Measurements from ENCODE around the gene CDO1. TPM values are rescaled to one million over a fixed set of nuclear protein-coding genes. Genes with fewer than 3 reads are reported as not detected.

CDO1 gene
- total RNA-seq, 2 experiments from 2014 or later, result 0.16 to 0.55 TPM

- ChIA-PET POLR2A (no interaction called here), CTCF (interaction anchor here (0.6 kb wide), 1 partner anchor 736 kb away, joined by 3 read pairs; no protein-coding TSS in a partner anchor)
- intact Hi-C loops (cut with DNase I, micrococcal nuclease), result no loop called here
- Mint-ChIP-seq H3K4me1 (no peaks in the 10 kb centered on the region), H3K9me3 (ENCODE audit: low read depth) (peaks cover 3% of the 10 kb centered on the region), H3K36me3 (ENCODE audit: low read depth) (no peaks in the 10 kb centered on the region), H3K27ac (no peak overlapping the region), H3K4me3 (no peak overlapping the region), H3K27me3 (peaks cover 46% of the 10 kb centered on the region)
- ATAC-seq (no peak), DNase-seq (no peak)
Measured at GRCh38 chr5:115785381-115786065, 30.9 kb downstream of the CDO1 start.

- no peaks in the 10 kb centered on the region for H3K36me3 Mint-ChIP-seq (ENCODE audit: low read depth)
- H3K4me1 Mint-ChIP-seq, result no peaks in the 10 kb centered on the region
- ChIA-PET CTCF (interaction anchor here (0.6 to 1.2 kb wide), 3 partner anchors 9 to 62 kb away, joined by 3 read pairs; no protein-coding TSS in a partner anchor), POLR2A (no interaction called here)
- H3K27me3 Mint-ChIP-seq, result peaks cover 26% of the 10 kb centered on the region
- H3K9me3 Mint-ChIP-seq (ENCODE audit: low read depth), result no peaks in the 10 kb centered on the region
- no peak overlapping the region for H3K4me3 Mint-ChIP-seq
- no peak overlapping the region for H3K27ac Mint-ChIP-seq
- DNase-seq, result no peak
- intact Hi-C loops (cut with DNase I, micrococcal nuclease), result no loop called here
- no peak for ATAC-seq
Measured at GRCh38 chr5:115778417-115778816, 38.0 kb downstream of the CDO1 start.

DNA sequence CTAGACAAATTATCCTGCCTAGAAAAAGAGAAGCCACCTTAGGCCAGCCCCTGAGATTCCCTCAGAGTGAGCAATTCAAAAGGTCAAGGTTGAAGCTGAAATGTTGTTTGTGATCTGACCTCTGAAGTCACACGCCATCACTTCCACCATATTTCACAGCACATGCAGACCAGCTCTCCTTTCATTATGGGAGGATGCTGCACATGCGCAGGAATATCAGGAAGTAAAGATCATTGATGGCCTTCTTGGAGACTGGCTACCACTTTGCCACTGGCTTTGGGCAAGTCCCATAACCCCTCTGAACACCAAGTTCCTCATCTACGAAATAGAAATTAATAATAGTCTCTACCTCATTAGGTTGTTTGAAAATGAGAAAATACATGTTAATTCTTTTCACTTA lies 39.5 kb downstream of the CDO1 start:
- Mint-ChIP-seq H3K9me3 (ENCODE audit: low read depth) (no peaks in the 10 kb centered on the region), H3K4me3 (no peak overlapping the region), H3K27me3 (peaks cover 27% of the 10 kb centered on the region), H3K27ac (no peak overlapping the region), H3K4me1 (no peaks in the 10 kb centered on the region), H3K36me3 (ENCODE audit: low read depth) (no peaks in the 10 kb centered on the region)
- intact Hi-C loops (cut with DNase I, micrococcal nuclease), result no loop called here
- DNase-seq, result no peak
- ChIA-PET CTCF (no interaction called here), POLR2A (no interaction called here)
- ATAC-seq, result no peak

- H3K27ac Mint-ChIP-seq, result no peak overlapping the region
- H3K4me1 Mint-ChIP-seq, result no peaks in the 10 kb centered on the region
- H3K9me3 Mint-ChIP-seq (ENCODE audit: low read depth), result no peaks in the 10 kb centered on the region
- intact Hi-C loops (cut with DNase I, micrococcal nuclease), result no loop called here
- DNase-seq (no peak), ATAC-seq (no peak)
- ChIA-PET POLR2A (no interaction called here), CTCF (no interaction called here)
- H3K27me3 Mint-ChIP-seq, result peaks cover 27% of the 10 kb centered on the region
- no peaks in the 10 kb centered on the region for H3K36me3 Mint-ChIP-seq (ENCODE audit: low read depth)
- no peak overlapping the region for H3K4me3 Mint-ChIP-seq
Measured at GRCh38 chr5:115775999-115776398, 40.5 kb downstream of the CDO1 start.

GRCh38 chr5:115774684-115775083 lies 41.8 kb downstream of the CDO1 start:
- Mint-ChIP-seq H3K4me3 (no peak overlapping the region), H3K4me1 (no peaks in the 10 kb centered on the region), H3K36me3 (ENCODE audit: low read depth) (no peaks in the 10 kb centered on the region), H3K27ac (no peak overlapping the region), H3K27me3 (peaks cover 21% of the 10 kb centered on the region), H3K9me3 (ENCODE audit: low read depth) (no peaks in the 10 kb centered on the region)
- DNase-seq (no peak), ATAC-seq (no peak)
- POLR2A ChIA-PET, result no interaction called here
- intact Hi-C loops (cut with DNase I, micrococcal nuclease), result loop anchor here in 1 of 2 experiments (5.0 kb wide), 1 partner anchor 142 kb away; no protein-coding TSS in a partner anchor
- CTCF ChIA-PET, result no interaction called here

- Mint-ChIP-seq H3K27me3 (peaks cover 21% of the 10 kb centered on the region), H3K27ac (no peak overlapping the region), H3K9me3 (ENCODE audit: low read depth) (no peaks in the 10 kb centered on the region), H3K36me3 (ENCODE audit: low read depth) (no peaks in the 10 kb centered on the region), H3K4me3 (no peak overlapping the region), H3K4me1 (no peaks in the 10 kb centered on the region)
- intact Hi-C loops (cut with DNase I, micrococcal nuclease), result loop anchor here in 1 of 2 experiments (5.0 kb wide), 1 partner anchor 141 kb away; no protein-coding TSS in a partner anchor
- DNase-seq (no peak), ATAC-seq (no peak)
- ChIA-PET POLR2A (interaction anchor here (0.6 kb wide), 2 partner anchors 26 to 37 kb away, joined by 3 to 4 read pairs; no protein-coding TSS in a partner anchor), CTCF (no interaction called here)
Measured at GRCh38 chr5:115772731-115773475, 43.6 kb downstream of the CDO1 start.

DNA sequence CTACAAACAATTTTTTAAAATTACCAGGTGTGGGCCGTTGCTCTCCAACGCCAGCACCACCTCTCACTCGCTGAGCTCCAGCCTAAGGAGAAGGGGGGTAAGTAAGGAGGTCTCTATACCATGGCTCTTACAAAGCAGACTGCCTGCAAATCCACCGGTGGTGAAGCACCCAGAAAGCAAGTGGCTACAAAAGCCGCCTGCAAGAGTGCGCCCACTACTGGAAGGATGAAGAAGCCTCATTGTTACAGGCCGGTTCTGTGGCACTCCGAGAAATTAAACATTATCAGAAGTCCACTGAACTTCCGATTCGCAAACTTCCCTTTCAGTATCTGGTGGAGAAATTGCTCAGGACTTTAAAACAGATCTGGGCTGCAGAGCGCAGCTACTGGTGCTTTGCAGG lies 46.0 kb downstream of the CDO1 start:
- no peaks in the 10 kb centered on the region for H3K4me1 Mint-ChIP-seq
- H3K4me3 Mint-ChIP-seq, result no peak overlapping the region
- ChIA-PET POLR2A (no interaction called here), CTCF (interaction anchor here (0.7 to 1.2 kb wide), 2 partner anchors 16 to 345 kb away, joined by 3 read pairs; no protein-coding TSS in a partner anchor)
- intact Hi-C loops (cut with DNase I, micrococcal nuclease), result loop anchor here in 1 of 2 experiments (5.0 kb wide), 1 partner anchor 138 kb away; no protein-coding TSS in a partner anchor
- DNase-seq (peak; percentile 47), ATAC-seq (no peak)
- no peak overlapping the region for H3K27ac Mint-ChIP-seq
- peaks cover 14% of the 10 kb centered on the region for H3K27me3 Mint-ChIP-seq
- no peaks in the 10 kb centered on the region for H3K9me3 Mint-ChIP-seq (ENCODE audit: low read depth)
- H3K36me3 Mint-ChIP-seq (ENCODE audit: low read depth), result no peaks in the 10 kb centered on the region

DNA sequence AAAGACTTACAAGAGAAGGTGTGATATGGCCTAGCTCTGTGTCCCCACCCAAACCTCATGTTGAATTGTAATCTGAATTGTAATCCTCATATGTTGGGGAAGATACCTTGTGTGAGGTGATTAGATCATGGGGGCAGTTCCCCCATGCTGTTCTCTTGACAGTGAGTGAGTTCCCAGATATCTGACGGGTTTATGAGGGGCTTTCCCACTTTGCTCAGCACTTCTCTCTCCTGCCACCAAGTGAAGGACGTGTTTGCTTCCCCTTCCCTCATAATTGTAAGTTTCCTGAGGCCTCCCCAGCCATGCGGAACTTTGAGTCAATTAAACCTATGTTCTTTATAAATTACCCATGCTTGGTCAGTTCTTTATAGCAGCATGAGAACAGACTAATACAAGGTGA lies 49.0 kb downstream of the CDO1 start:
- Mint-ChIP-seq H3K27ac (no peak overlapping the region), H3K36me3 (ENCODE audit: low read depth) (no peaks in the 10 kb centered on the region), H3K4me3 (no peak overlapping the region), H3K9me3 (ENCODE audit: low read depth) (no peaks in the 10 kb centered on the region), H3K27me3 (peaks cover 18% of the 10 kb centered on the region), H3K4me1 (no peaks in the 10 kb centered on the region)
- ATAC-seq (no peak), DNase-seq (no peak)
- ChIA-PET POLR2A (no interaction called here), CTCF (no interaction called here)
- intact Hi-C loops (cut with DNase I, micrococcal nuclease), result no loop called here

- Mint-ChIP-seq H3K4me1 (no peaks in the 10 kb centered on the region), H3K36me3 (ENCODE audit: low read depth) (no peaks in the 10 kb centered on the region), H3K27ac (no peak overlapping the region), H3K4me3 (no peak overlapping the region), H3K27me3 (peaks cover 23% of the 10 kb centered on the region), H3K9me3 (ENCODE audit: low read depth) (no peaks in the 10 kb centered on the region)
- no peak for DNase-seq
- CTCF ChIA-PET, result interaction anchor here (1.0 kb wide), 1 partner anchor 26 kb away, joined by 3 read pairs; no protein-coding TSS in a partner anchor
- intact Hi-C loops (cut with DNase I, micrococcal nuclease), result no loop called here
- POLR2A ChIA-PET, result no interaction called here
- no peak for ATAC-seq
Measured at GRCh38 chr5:115766608-115767007, 49.9 kb downstream of the CDO1 start.

GRCh38 chr5:115758356-115758755 lies 58.1 kb downstream of the CDO1 start:
- ChIA-PET CTCF (interaction anchor here (0.7 kb wide), 1 partner anchor 27 kb away, joined by 3 read pairs; no protein-coding TSS in a partner anchor), POLR2A (no interaction called here)
- intact Hi-C loops (cut with DNase I, micrococcal nuclease), result no loop called here
- Mint-ChIP-seq H3K4me1 (no peaks in the 10 kb centered on the region), H3K27ac (no peak overlapping the region), H3K36me3 (ENCODE audit: low read depth) (no peaks in the 10 kb centered on the region), H3K4me3 (no peak overlapping the region), H3K9me3 (ENCODE audit: low read depth) (no peaks in the 10 kb centered on the region), H3K27me3 (peaks cover 22% of the 10 kb centered on the region)
- ATAC-seq, result peak; percentile 69
- DNase-seq, result peak; percentile 10

- POLR2A ChIA-PET, result no interaction called here
- Mint-ChIP-seq H3K27me3 (peaks cover 18% of the 10 kb centered on the region), H3K4me3 (no peak overlapping the region), H3K4me1 (peaks cover 3% of the 10 kb centered on the region), H3K27ac (no peak overlapping the region), H3K36me3 (ENCODE audit: low read depth) (no peaks in the 10 kb centered on the region), H3K9me3 (ENCODE audit: low read depth) (no peaks in the 10 kb centered on the region)
- CTCF ChIA-PET, result no interaction called here
- ATAC-seq (no peak), DNase-seq (no peak)
- intact Hi-C loops (cut with DNase I, micrococcal nuclease), result no loop called here
Measured at GRCh38 chr5:115755675-115756074, 60.8 kb downstream of the CDO1 start.

Measured in activated CD4-positive, alpha-beta T cell treated with anti-CD3 and anti-CD28 coated beads for 36 hours (primary cell).